ENCODE measurements around the gene SPECC1.

DNA sequence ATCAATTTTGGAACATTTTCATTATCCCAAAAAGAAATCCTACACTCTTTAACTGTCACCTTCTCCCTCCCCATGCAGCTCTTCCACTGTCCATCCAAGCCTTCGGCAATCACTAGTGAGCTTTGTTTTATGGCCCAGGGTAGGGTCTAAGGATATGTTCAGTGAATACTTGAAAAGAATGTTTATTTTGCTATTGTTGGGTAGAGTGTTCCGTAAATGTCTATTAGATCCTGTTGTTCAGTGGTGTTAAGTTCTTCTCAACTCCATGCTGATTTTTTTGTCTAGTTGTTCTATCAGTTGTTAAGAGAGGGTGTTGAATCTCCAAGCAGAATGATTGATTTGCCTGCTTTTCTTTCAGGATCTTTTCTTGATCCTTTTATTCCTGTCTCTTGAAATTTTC lies 29.9 kb downstream of the SPECC1 start:
- TF ChIP-seq CTCF (conservative IDR thresholded peaks at IDR 0.05; ENCODE audit: low read depth, low read length) (no peak), EZH2 (IDR thresholded peaks at IDR 0.05; ENCODE audit: low read length, unreplicated experiment) (no peak), EZH2phosphoT487 (IDR thresholded peaks at IDR 0.05; ENCODE audit: borderline replicate concordance, low read length) (no peak)

All from PC-3 (cell line).